Muscle layer of colon (tissue), 2 donors: ENCODE results near the gene RPS6KA3.
"Not testable (repeated sequence)": the region's sequence is repeated elsewhere in the genome, so short reads cannot be mapped to it uniquely, and the experiment has no call there.

ENCODE experiments used
- H3K27ac ChIP-seq: one replicate; pipeline ENCODE4 v1.7.0; 2013; ENCODE audit warnings: low read depth, mild to moderate bottlenecking, low read length, moderate library complexity
- H3K27me3 ChIP-seq, 2 donors: one replicate each; pipeline ENCODE4 v1.7.0; 2013; ENCODE audit warnings: low read length in 2 of 2, mild to moderate bottlenecking in 2 of 2; ENCODE audit not compliant: insufficient read depth in 2 of 2, control insufficient read depth in 1 of 2
- H3K36me3 ChIP-seq: one replicate; pipeline ENCODE4 v1.7.0; 2013; ENCODE audit warnings: mild to moderate bottlenecking, low read length; ENCODE audit not compliant: insufficient read depth
- H3K4me1 ChIP-seq: one replicate; pipeline ENCODE4 v1.7.0; 2013; ENCODE audit warnings: mild to moderate bottlenecking, low read length; ENCODE audit not compliant: insufficient read depth
- H3K4me3 ChIP-seq, 2 donors: one replicate each; pipeline ENCODE4 v1.7.0; 2013; ENCODE audit warnings: low read length in 2 of 2, low read depth in 1 of 2, mild to moderate bottlenecking in 1 of 2, moderate library complexity in 1 of 2
- H3K9ac ChIP-seq: one replicate; pipeline ENCODE4 v1.7.0; 2013; ENCODE audit warnings: low read length
- H3K9me3 ChIP-seq: one replicate; pipeline ENCODE4 v1.7.0; 2013; ENCODE audit warnings: mild to moderate bottlenecking, low read length
- donor health status: abdominal sarcoma.
- donor health status: Adenocarcinoma of cecum.

Gene RPS6KA3

GRCh38 chrX:20140420-20140819, 126.3 kb downstream of the RPS6KA3 start:
- Histone ChIP-seq H3K9me3 (no peaks in the 10 kb centered on the region), H3K4me3 (peak overlapping the region; percentile 64 to 92), H3K9ac (peak overlapping the region; percentile 86), H3K27ac (peak overlapping the region; percentile 36), H3K36me3 (peaks cover 12% of the 10 kb centered on the region), H3K27me3 (no peaks in the 10 kb centered on the region), H3K4me1 (peaks cover 19% of the 10 kb centered on the region)

GRCh38 chrX:20139966-20140365, 126.7 kb downstream of the RPS6KA3 start:
- Histone ChIP-seq H3K9me3 (no peaks in the 10 kb centered on the region), H3K36me3 (peaks cover 17% of the 10 kb centered on the region), H3K27me3 (no peaks in the 10 kb centered on the region), H3K4me3 (peak overlapping the region; percentile 64 to 92), H3K27ac (peak overlapping the region; percentile 36), H3K9ac (peak overlapping the region; percentile 86), H3K4me1 (peaks cover 19% of the 10 kb centered on the region)

- peaks cover 36% of the 10 kb centered on the region for H3K36me3 ChIP-seq
- H3K4me3 ChIP-seq: no peak overlapping the region
- no peaks in the 10 kb centered on the region for H3K27me3 ChIP-seq
- H3K4me1 ChIP-seq: peaks cover 19% of the 10 kb centered on the region
- no peaks in the 10 kb centered on the region for H3K9me3 ChIP-seq
- H3K27ac ChIP-seq: no peak overlapping the region
- H3K9ac ChIP-seq: no peak overlapping the region
These were observed 130.8 kb downstream of the RPS6KA3 start for GRCh38 chrX:20135944-20136343.

- H3K27ac ChIP-seq: no peak overlapping the region
- H3K27me3 ChIP-seq: no peaks in the 10 kb centered on the region
- H3K36me3 ChIP-seq: peaks cover 48% of the 10 kb centered on the region
These were observed 134.0 kb downstream of the RPS6KA3 start for GRCh38 chrX:20132666-20133065.

GRCh38 chrX:20130357-20130756, 136.4 kb downstream of the RPS6KA3 start:
- Histone ChIP-seq H3K4me3 (no peak overlapping the region), H3K36me3 (peaks cover 35% of the 10 kb centered on the region), H3K27ac (no peak overlapping the region), H3K27me3 (no peaks in the 10 kb centered on the region), H3K9me3 (no peaks in the 10 kb centered on the region), H3K4me1 (no peaks in the 10 kb centered on the region), H3K9ac (no peak overlapping the region)

More at GRCh38 chrX:20132666-20133065, 134.0 kb downstream of the RPS6KA3 start:
- no peaks in the 10 kb centered on the region for H3K4me1 ChIP-seq
- H3K4me3 ChIP-seq: no peak overlapping the region
- no peaks in the 10 kb centered on the region for H3K9me3 ChIP-seq
- no peak overlapping the region for H3K9ac ChIP-seq

- Histone ChIP-seq H3K36me3 (peaks cover 34% of the 10 kb centered on the region), H3K4me3 (no peak overlapping the region), H3K9me3 (no peaks in the 10 kb centered on the region), H3K27ac (no peak overlapping the region), H3K9ac (no peak overlapping the region), H3K4me1 (no peaks in the 10 kb centered on the region), H3K27me3 (no peaks in the 10 kb centered on the region)
These were observed 137.2 kb downstream of the RPS6KA3 start for GRCh38 chrX:20129547-20129946.

GRCh38 chrX:20128670-20129069, 138.0 kb downstream of the RPS6KA3 start:
- H3K27me3 ChIP-seq: no peaks in the 10 kb centered on the region
- no peak overlapping the region for H3K4me3 ChIP-seq
- peaks cover 33% of the 10 kb centered on the region for H3K36me3 ChIP-seq
- H3K9me3 ChIP-seq: no peaks in the 10 kb centered on the region
- H3K4me1 ChIP-seq: no peaks in the 10 kb centered on the region
- no peak overlapping the region for H3K27ac ChIP-seq
- H3K9ac ChIP-seq: no peak overlapping the region

- not testable (repeated sequence) for H3K4me1 ChIP-seq, H3K4me3 ChIP-seq, H3K9me3 ChIP-seq, H3K27me3 ChIP-seq, H3K27ac ChIP-seq, H3K9ac ChIP-seq
- peaks cover 20% of the 10 kb centered on the region for H3K36me3 ChIP-seq
These were observed 139.3 kb downstream of the RPS6KA3 start for GRCh38 chrX:20127440-20127839.

GRCh38 chrX:20126833-20127232, 139.9 kb downstream of the RPS6KA3 start:
- H3K9me3 ChIP-seq, H3K4me3 ChIP-seq, H3K9ac ChIP-seq, H3K27ac ChIP-seq, H3K27me3 ChIP-seq, H3K4me1 ChIP-seq: not testable (repeated sequence)
- H3K36me3 ChIP-seq: peaks cover 18% of the 10 kb centered on the region

- Histone ChIP-seq H3K9me3 (no peaks in the 10 kb centered on the region), H3K4me1 (no peaks in the 10 kb centered on the region), H3K27me3 (no peaks in the 10 kb centered on the region), H3K27ac (no peak overlapping the region), H3K36me3 (peaks cover 18% of the 10 kb centered on the region), H3K4me3 (no peak overlapping the region), H3K9ac (no peak overlapping the region)
These were observed 141.7 kb downstream of the RPS6KA3 start for GRCh38 chrX:20124964-20125363.

GRCh38 chrX:20118065-20118824, 148.5 kb downstream of the RPS6KA3 start:
- Histone ChIP-seq H3K27me3 (peaks cover 16 to 29% of the 10 kb centered on the region in 2 donors), H3K9ac (no peak overlapping the region), H3K27ac (no peak overlapping the region), H3K4me1 (peaks cover 4% of the 10 kb centered on the region), H3K36me3 (no peaks in the 10 kb centered on the region), H3K9me3 (peaks cover 3% of the 10 kb centered on the region), H3K4me3 (no peak overlapping the region)
